GM21447 (cell line): ENCODE data around the gene SORBS2.

Experiments
- ATAC-seq: cut with Tn5 transposase; IDR thresholded peaks from one replicate; pipeline ENCODE4 v1.9.1; 2021; ENCODE audit not compliant: unreplicated experiment

Gene SORBS2

DNA sequence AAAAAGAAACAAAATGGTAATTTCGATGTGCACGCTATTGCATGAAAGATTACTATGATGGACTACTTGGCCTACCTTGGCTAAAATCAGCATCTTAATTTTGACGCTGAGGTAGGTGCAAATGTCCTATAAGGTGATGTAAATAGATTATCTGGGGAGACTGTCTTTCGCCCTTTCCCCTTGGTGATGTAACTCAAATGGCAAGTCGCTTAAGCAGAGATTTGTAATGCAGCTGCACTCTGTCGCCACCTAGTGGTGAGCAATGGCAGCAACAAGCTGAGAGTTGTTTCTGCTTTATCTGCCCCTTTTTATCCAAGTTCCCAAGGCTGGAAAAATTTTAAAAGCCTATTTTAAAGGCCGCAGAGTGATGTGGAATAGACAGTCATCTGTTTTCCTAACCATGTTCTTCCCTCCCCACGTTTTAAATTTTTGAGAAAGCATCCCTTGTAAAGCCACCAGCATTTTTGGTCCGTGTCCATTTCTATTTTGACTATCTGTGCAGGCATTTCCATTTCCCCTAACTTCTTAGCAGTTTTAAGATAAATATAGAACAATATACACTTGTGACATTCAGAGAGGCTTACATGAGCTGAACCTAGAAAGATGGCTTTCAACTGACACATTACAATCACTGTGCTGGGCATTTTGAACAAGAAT, 214.3 kb downstream of the SORBS2 start:
- peak; percentile 60 for ATAC-seq

DNA sequence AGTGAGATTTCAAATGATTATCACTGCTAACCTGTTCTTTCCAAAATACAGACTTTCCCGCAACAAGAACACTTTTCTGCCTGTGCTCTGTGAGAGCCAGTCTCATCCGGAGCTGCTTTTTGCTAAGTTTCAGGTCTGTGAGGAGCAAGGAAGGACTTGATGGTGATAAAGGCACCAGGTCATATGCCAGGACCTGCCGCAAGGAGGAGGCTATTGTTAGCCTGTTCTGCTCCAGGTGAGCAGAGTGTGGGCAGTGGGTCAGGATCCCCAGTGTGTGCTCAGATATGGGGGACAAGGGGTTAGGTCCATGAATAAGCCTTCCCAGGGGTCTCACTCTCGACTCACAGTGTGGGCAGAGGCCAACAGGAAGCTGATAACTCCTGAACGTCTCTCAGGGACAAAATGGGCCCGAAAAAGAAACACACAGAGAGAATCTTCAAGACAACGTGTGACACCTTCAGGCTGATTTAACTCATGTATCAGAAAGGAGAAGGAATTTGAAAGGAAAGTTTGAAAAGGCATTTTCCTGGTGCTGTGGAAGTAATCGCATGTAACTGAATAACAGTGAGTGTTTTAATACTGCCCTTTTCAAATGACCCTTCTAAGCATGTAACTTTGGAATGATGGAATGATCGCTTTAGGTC, 219.0 kb downstream of the SORBS2 start:
- no peak for ATAC-seq

DNA sequence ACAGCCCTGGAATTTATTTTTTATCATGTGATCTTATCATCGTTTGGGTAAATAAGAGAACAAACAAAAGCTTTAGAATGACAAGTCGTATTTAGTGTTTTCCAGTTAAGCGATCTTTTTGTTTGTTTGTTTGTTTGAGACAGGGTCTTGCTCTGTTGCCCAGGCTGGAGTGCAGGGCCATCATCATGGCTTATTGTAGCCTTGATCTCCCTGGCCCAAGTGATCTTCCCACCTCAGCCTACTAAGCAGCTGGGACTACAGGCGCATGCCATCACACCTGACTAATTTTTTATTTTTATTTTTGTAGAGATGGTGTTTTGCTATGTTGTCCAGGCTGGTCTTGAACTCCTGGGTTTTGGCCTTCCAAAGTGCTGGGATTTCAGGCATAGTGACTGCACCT, 219.6 kb downstream of the SORBS2 start:
- no peak for ATAC-seq

DNA sequence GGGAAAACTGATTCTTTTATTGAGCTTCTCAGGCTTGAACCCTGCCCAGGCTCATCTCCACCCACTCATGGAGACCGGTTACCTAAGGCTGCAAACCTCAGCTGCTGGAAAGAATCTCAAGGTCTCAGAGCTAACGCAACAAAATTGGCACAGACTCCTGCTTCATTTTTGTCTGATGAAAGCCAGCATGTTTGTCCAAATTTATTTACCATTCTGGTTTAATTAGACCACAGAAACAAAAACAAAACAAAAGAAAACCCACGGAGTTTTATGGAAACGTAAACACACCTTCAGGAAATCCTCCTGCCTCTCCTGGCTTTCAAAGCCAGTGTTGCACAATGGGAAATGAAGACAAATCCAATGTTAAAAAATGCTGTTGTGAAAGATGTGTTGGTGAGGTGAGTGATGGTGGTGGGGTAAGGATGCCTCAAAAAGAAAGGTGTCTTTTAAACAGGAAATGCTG, 220.3 kb downstream of the SORBS2 start:
- ATAC-seq = no peak

DNA sequence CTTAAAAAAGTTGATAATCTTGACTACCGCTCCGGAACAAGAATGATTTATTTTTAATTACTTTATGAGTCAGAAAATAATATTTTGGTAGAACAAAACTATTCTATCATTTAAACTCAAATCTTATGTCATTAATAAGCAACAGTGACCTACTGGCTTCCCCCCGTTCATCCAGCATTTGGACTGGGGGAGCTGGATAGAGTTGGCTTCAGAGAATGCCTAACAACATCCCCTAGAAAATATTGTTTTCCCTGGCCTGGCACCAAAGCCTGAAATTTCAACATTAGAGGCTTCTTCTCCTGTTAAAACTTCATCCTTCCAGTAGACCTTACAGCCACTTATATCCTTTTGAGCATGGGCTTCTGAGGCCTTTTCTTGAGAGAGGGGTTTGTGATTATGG, 221.0 kb downstream of the SORBS2 start:
- ATAC-seq = no peak

DNA sequence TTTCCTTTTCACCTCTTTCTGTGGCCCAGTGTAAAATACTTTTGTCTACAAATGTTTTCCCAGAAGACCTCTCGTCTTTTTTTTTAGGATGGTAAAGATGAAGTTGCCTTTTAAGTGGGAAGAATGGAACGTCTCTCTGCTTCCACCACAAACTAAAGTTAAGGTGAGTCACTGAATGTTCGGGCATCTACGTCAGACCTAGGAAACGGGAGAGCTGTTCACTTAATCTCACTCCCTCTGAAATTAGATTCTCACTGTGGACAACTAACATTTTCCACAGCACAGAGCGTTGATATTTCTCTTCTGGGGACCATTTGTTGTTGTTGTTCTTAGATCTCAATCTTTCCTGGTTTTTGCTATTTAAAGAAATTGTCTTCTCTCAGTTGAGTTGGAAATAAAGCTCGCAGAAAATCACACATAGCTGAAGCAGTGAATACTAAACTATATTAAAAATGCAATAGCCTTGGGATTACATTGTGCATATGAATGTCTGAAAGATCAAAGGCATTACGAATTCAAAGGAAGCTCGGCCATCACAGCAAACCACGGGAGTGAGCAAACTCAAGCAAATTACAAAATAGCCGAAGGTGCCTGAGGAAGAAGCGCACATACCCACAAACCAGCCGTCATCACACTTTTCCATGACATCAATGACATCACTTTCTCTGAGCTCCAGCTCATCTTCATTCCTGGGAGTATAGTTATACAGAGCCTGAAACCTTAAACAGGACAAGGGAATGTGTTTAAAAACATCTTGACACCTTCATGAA, 222.7 kb downstream of the SORBS2 start:
- ATAC-seq = no peak

GRCh38 chr4:185587427-185588161, 224.4 kb downstream of the SORBS2 start:
- peak; percentile 97 for ATAC-seq

DNA sequence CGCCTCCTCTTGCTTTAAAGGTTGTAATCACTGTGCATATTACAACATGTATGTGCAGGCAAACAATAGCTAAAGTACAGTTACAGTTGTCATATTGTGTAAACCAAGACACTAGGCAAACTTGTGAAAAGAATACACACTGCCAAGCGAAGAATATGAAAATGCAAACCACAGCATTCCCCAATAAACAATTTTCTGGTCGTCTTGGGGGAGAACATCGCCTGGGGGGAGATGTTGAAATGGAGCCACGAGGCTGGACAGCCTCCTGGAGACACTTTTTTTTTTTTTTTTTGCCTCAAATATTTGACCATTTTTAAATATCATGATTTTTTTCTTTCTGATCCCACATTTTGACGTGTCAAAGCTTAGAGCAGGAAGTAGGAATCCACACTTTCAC, 225.0 kb downstream of the SORBS2 start:
- no peak for ATAC-seq

DNA sequence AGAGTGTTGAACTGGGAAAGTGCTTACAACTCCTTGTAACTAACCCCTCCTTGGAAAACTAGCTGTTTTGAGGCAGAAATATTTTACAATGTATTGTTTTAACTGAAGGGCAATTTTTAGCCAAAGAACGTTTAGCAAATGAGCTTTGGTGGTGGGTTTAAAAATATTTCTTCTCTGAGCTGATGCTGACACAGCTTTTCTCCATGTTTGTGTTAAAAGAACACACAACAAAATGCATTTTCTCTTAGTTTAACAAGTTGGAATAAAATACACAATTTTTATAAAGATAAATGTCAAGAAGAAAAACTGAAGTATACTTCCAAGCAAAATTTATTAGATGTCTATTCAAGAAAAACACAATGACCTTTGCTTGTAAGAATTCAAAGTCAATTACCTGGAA, 226.8 kb downstream of the SORBS2 start:
- no peak for ATAC-seq

- ATAC-seq = no peak
Measured at GRCh38 chr4:185583813-185584212, 228.2 kb downstream of the SORBS2 start.

DNA sequence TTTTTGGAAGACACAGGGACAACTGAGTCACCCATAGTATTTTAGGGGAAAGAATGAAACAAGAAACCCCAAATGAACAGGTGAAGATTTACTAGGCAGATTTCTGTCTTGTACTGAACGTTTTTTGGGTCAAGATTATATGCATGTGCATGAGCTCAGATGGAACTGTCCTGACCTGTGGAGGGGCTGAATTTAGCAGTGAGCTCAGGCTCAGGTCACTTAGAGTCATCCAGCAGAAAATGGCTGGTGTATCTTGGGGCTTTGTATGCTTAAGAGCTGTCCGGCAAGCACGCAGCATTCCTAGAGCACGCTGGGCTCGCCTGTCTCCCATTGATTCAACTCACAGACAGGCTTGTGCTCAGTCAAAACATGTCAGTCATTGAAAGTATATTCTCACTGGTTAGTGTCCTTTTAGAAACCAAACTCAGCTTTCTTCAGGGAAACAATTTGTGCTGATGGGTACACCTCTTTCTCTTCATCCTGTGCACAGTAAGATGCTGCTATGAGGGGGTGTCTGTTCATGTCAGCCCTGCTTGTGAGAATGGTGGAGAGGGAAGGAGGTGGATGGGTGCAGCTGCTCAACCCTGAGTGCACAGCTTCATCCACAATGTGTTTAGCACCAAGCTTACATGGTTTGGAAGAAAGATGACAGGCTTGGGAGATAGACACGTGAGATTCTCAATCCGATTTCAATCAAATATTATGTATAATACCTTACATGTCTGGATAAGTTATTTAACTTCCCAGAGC, 229.2 kb downstream of the SORBS2 start:
- no peak for ATAC-seq

DNA sequence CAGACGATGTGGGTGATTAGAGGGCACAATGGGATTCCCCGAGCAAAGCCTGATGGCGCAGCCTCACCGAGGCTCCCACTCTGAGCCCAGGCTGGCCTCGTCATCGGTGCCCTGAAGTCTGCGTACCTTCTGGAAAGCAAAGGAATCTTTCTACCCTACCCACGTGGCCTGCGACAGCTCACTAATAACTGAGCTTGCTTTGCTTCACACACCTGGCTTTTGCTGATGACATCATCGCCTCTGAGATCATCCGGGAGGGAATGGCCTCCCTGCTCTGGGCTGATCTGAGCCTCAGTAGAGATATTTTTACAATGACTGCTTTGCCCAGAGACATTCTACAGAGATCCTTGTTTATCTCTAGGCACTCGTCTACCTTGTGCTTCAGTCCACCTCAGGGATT, 231.3 kb downstream of the SORBS2 start:
- ATAC-seq = no peak

DNA sequence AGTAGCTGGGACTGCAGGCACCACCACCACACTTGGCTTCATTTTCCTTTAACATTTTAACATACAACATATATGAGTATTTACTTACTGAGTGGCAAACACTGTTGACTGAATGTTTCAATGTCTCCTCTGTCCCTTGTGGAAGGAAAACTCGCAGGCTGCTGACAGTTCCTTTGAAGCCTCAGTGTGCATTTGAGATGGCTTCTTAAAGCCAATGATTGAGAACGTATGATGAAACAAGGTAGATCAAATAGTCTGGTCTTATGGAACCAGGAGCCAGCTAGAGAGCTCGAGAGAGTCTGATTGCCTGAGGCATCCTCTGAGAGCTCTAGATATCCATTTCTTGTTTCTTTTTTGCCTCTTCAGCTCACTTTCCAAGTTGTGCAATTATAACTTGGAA, 233.7 kb downstream of the SORBS2 start:
- no peak for ATAC-seq

- no peak for ATAC-seq
Measured at GRCh38 chr4:185576962-185577950, 234.7 kb downstream of the SORBS2 start.

DNA sequence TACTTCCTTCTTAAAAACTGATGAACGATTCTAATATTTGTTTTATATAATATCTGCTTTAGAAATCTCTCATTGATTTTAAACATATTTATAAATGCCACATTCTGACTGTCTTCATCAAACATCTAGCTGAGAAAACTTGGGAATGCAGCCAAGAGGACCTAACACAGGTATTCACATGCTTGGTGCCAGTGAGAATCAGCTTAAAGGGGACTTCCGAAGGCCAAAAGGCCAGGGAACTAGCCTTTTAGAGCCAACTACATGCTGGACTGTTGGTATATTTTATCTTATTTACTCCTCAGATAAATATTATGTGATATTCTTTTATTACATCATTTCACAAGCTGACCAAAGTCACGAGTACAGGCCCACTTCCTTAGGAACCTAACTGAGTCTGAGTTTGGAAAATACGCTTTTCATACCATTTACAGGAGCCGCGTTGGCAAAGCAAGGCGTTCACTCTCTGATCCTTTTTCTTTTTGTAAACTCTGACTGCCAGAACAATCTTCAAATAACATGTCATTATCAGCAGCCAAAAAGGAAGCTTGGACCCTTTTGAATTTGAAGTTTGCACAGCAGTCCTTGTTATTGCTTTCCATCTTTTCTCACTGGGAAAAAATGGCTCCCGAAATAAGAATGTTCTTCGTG, 235.6 kb downstream of the SORBS2 start:
- no peak for ATAC-seq

DNA sequence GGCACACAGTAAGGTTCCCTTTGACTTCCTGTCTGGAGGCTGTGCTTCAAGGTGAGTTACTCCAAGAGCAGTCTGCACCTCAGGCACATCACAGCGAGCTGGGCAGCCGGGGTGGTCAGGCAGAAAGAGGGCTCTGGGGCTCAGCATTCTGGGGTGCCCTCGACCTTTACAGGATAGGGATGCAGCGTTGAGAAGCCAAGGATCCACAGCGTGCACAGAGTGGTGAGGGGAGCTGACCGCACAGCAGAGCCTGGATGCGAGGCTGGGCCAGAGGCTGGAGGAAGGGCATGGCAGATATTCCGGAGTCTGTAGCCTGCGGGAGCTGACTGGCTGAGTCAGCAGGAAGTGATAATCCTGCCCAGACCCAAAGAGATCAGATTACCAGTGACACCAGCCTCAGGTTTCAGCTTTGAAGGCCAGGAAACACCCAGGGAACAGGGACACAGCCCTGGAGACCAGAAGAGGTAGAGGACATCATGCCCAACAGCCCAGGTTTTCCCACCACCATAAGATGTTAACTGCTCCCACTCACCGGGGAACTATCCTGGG, 238.3 kb downstream of the SORBS2 start:
- no peak for ATAC-seq

GRCh38 chr4:185570727-185571126, 241.3 kb downstream of the SORBS2 start:
- ATAC-seq = no peak
